Coronary artery (tissue), 2 donors: ENCODE results near the gene COBLL1.

Experiments used
- DNase-seq: peaks from one replicate; pipeline ENCODE4 v3.0.0-alpha.2; 2017; ENCODE audit warnings: low spot score
- H3K27ac ChIP-seq, 2 donors: fragments of 200-600 bp; sonication (generic); one replicate each; pipeline ENCODE4 v1.5.1; 2016 to 2019
- H3K4me3 ChIP-seq: fragments of 200-600 bp; sonication (generic); 2 replicates; pipeline ENCODE4 v1.5.1; 2016; ENCODE audit warnings: mild to moderate bottlenecking, moderate library complexity
- CTCF ChIP-seq: fragments of 200-600 bp; sonication (generic); IDR thresholded peaks from one replicate; pipeline ENCODE4 v1.5.1; 2019; ENCODE audit warnings: antibody characterized with exemption

The COBLL1 gene

GRCh38 chr2:164841719-164842623 is at the start of gene COBLL1:
Gene COBLL1, minus strand, starts transcription at chr2:164841823. Its CDS starts 627 bp downstream, at chr2:164841196.
- H3K4me3 ChIP-seq, result peak within 1 kb of the TSS; percentile 85
- peak within 1 kb of the TSS; percentile 97 to 98 for H3K27ac ChIP-seq
- DNase-seq, result peak; percentile 86
- peak; percentile 83 for TF ChIP-seq CTCF

GRCh38 chr2:164890544-164890943 is 48.9 kb upstream of the COBLL1 start:
- Histone ChIP-seq H3K4me3 (no peak overlapping the region), H3K27ac (no peak overlapping the region)
- no peak for TF ChIP-seq CTCF
- no peak for DNase-seq

- TF ChIP-seq CTCF, result no peak
- no peak overlapping the region for H3K27ac ChIP-seq
- no peak for DNase-seq
- H3K4me3 ChIP-seq, result no peak overlapping the region
Measured at GRCh38 chr2:164888592-164888991, 47.0 kb upstream of the COBLL1 start.

- no peak for TF ChIP-seq CTCF
- Histone ChIP-seq H3K4me3 (no peak overlapping the region), H3K27ac (no peak overlapping the region)
- DNase-seq, result no peak
Measured at GRCh38 chr2:164887434-164888144, 46.0 kb upstream of the COBLL1 start.

GRCh38 chr2:164882276-164882675 is 40.7 kb upstream of the COBLL1 start:
- Histone ChIP-seq H3K4me3 (no peak overlapping the region), H3K27ac (no peak overlapping the region)
- TF ChIP-seq CTCF, result no peak
- DNase-seq, result no peak

- no peak for TF ChIP-seq CTCF
- H3K4me3 ChIP-seq, result no peak overlapping the region
- no peak overlapping the region for H3K27ac ChIP-seq
- DNase-seq, result no peak
Measured at GRCh38 chr2:164881524-164881923, 39.9 kb upstream of the COBLL1 start.
